ENCODE results near the gene CNTNAP2.

The CNTNAP2 gene

DNA sequence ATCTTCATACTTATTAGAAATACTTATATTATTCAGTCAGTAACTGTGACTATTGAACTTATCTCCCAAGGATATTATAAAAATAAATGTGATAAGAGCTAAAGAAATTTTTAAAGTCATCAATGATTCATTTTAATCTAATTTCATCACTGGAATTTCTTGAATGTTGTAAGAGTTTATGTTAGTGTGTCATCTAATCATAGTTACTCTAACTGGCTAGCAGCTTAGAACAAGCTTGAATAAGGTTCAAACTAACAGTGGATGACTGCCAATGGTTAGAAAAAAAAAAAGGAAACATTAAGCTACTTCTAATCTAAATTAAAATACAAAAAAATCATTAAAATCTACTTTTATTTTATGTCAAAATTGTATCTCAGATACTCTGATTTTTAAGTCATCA, 1066.3 kb downstream of the CNTNAP2 start:
- no peak for DNase-seq

DNA sequence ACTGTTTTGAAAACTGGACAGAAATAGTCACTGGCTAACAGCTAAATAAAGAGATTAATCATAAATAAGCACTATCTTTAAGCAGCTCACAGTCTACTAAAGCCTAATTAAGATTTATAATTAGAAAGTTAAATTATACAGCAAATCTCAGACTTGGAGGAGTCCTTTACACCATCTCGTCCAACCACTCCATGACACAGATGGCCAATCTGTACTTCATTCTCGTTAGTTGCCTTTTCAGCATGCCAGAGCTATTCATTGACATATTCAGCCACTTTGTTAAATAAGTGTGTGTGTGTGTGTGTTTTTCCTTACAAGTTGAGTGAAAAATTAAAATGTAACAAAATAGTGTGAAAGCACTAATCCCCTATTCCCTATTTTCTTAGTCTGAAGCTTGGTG, 1066.7 kb downstream of the CNTNAP2 start:
- DNase-seq: no peak

DNA sequence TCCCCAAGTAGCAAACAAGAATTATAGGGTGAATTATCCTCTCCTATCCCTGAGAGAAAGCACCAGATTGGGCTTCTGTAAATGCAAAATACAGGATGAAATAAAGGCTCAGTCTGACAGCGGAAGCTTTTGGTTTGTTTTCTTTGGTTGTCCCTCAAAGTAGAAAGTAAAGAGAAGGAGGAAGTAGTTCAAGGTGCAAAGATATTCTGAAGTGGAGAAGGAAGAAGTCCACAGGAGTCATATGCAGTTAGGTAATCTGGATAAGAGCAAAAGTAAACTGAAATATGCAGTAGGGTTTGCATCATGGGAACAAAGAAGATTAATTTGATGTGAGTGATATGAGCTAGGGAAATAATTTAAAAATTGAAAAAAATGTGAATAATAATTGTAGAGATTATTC, 1071.9 kb downstream of the CNTNAP2 start:
- no peak for DNase-seq

DNA sequence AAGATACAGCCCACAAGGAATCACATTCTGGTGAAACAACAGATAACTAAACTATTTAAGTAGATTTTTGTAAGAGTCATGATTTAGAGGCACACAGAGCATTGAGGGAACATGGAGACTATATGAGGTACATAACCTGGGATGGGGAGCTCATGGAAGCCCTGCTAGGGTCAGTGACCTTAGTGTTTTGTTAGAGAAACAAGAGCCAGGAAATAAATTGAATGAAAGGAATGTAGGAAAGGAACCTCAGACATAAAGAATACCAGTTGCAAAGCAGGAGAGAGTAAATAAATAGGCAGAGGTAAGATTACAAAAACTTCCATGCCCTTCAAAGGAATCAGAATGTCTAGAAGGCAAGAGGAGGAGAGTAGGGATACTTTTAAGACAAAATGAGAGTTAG, 1076.9 kb downstream of the CNTNAP2 start:
- no peak for DNase-seq

DNA sequence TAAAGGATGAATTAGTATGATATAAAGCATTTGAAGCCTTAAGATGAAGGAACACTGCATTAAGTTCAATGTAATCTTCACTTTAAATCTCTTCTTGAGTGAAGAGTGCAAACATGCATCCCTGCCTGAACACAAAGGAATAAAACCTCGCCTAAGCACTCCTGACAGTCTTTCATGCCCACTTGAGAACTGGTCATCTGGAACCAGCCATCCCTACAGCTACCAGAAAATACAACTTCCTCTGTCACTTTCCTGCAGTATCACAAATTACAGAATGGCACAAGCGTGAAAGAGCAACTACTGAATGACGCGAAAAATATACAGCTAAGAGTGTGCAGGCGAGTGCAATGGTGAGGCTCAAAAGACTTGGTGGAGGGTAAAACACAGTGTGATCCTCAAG, 1079.9 kb downstream of the CNTNAP2 start:
- DNase-seq: no peak

DNA sequence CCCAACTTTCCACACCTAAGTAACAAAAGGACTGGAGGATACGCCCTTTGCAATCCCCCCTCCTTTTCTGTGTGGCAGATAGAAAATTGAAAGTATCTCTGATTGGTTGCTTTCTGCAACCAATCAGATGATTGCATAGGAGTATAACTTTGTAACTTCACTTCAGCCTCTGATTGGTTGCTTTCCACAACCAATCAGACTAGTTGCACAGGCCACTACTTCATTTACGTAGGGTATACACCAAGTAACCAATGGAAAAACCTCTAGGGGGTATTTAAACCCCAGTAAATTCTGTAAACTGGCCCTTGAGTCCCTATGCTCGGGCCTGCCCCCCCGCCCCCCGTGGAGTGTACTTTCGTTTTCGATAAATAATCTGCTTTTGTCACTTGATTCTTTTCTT, 1080.4 kb downstream of the CNTNAP2 start:
- no peak for DNase-seq

DNA sequence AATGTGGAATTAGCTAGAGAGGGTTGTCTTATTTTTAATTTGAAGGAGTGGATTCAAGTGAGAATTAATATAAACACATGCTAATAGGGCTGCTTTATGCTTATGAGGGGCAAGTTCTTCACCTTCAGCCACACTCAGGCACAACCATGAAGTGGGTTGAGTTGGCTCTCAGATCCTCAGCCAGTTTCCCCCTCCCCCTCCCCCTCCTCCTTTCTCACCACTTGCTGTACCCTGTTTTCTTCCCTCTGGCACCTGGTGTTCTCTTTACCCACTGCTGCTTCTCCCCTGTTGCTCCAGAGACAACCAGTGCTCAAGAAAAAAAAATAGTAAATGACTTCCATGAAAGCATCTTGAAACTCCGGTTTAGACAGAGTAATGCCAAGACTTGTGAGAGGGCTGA, 1083.3 kb downstream of the CNTNAP2 start:
- no peak for DNase-seq

DNA sequence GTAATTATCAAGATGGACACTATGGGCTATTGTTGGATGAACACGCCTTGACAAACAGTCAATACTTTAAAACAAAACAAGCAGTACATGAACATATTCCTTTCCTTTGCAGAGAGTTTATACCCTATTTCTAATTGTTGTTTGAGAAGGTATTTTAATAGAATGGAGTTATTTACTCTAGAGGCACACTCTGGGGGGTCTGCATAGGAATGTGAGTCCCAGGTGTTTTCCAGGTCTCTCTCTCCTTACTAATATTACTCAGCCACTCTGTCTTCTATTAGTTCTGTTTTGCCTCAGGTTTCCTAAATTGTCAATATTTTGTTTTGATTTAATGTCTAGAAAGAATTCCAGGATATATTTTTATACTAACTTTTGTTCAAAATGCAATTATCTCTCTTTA, 1091.4 kb downstream of the CNTNAP2 start:
- no peak for DNase-seq

DNA sequence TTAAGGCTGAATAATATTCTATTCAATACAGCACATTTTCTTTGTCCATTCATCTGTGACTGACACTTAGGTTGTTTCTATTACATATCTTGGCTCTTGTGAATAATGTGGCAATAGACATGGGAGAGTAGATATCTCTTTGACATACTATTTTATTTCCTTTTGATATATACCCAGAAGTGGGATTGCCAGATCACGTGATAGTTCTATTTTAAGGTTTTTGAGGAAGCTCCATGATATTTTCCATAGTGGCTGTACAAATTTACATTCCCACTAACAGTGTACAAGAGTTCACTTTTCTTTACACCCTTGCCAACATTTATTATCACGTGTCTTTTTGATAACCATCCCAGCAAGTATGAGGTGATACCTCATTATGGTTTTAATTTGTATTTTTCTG, 1114.7 kb downstream of the CNTNAP2 start:
- no peak for DNase-seq

DNA sequence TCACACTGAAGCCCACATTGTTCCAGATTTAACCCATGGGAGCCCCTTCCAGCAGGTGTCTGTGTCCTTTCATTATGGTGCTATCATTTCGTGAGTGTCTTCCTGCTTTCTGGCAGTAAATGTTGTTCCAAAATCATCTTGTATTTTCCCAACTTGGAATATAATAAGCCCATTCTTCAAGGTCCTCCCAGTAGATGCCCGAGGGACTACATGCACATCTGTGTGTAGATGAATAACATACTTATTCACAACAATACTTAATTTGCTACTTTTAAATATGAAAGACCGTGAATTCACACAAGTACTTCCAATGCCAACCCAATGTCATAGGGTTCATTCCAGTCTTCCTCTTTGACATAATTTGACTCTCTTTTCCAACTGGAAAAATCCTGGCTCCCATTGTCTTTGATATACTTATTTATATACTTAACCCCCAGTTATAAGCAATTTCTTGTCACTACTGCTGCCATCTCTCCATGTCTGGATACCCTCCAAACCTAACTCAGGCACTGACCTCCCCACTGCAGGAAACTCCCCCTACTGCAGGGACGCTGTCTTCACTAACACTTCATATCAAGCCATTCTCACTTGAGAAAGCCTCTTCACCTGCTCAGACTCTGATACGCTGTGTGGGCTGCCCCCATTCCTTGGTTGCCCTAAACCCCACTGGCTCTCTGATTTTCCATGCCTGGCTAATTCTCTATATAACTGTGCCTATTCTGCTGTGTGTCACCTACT, 1119.2 kb downstream of the CNTNAP2 start:
- no peak for DNase-seq

DNA sequence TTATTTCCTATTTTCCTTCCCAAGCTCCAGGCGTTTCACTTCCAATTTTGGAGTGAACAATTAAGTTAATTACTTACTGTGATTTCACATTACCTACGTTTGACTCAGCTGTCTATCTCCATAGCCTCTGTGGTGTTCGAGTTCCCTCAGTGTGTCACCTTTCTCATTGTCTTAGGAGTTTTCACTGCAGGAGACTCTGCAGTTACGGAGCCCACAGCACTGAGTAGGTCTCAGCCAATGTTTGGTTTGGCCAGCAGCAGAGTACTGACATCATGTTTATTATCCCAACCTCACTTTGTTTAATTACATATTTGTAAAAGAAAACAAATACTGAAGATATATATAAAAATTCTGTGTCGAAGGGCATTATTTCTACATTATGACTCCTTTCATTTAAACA, 1123.9 kb downstream of the CNTNAP2 start:
- no peak for DNase-seq

DNA sequence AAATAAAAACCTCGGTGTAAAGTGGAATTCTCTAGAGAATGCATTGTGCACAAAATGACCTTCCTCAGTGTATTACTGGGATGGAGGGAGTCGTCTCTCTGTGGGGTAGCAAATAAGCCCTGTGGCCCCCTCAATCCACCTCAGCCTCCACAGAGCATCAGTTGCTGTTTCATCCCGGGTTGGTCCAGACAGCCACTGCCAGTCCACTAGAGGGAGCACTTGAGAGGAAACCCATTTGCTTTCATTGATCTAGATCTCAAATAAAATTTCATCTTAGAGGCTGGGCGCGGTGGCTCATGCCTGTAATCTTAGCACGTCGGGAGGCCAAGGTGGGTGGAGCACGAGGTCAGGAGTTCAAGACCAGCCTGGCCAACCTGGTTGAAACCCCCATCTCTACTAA, 1128.7 kb downstream of the CNTNAP2 start:
- no peak for DNase-seq

DNA sequence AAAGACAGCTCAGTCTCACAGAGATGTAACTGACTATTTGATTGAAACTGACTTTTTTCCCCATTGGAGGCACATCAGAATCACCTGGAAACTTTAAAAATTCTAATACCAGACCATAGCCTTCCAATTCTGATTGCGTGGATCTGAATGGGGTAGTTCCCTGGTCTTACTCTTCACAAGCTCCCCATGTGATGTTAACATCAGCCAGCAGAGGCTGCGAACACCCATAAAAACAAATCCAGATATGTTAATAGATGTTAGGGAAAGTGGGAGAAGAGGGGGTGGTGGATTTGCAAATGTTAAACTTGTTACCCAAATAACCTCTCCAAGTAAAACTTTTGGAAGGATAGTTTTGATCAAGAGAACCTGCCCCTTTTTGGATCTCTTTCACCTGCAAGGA, 1133.4 kb downstream of the CNTNAP2 start:
- DNase-seq: no peak

DNA sequence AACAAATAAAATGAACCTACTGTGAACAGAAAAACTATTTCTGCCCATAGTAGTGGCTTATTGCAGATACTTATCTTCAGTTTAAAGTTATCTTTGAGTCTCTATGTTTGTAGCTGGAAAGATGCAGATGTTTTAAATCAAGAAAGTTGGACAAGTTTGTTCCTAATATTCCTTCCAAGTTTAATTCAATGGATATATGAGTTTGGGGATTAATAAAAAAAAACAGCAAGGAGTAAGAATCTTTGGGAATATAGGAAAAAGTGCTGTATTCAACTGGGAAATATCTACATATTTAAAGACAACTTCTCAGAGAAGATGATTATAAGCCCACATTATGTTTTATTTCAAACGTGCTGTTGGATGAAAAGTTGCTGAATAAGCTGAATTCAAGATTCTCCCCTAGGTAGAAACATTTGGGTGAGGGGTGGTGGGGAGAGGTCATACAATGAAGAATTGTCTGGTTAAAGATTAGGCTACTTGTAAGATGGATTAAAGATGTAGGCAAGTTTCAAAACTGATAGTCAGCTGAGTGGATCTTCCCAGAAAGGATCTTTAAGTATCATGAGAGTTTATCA, 1135.2 kb downstream of the CNTNAP2 start:
- DNase-seq: no peak

DNA sequence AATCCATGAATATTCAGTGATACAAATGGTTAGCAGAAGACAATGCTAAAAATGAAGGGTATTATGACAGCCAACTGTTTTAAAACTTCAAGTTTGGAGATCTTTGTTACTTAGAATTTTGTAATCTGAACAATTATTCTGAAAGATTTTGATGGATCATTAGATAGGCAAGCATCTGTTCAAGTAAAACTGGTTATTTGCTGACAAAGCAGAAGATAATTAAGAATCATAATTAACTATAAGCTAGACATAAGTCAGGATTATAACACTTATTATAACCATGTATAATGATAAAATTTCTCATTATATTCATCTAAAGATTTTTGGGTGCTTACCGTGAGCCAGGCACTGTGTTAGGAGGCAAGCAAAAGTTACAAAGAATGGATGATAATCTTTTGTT, 1145.1 kb downstream of the CNTNAP2 start:
- DNase-seq: no peak

DNA sequence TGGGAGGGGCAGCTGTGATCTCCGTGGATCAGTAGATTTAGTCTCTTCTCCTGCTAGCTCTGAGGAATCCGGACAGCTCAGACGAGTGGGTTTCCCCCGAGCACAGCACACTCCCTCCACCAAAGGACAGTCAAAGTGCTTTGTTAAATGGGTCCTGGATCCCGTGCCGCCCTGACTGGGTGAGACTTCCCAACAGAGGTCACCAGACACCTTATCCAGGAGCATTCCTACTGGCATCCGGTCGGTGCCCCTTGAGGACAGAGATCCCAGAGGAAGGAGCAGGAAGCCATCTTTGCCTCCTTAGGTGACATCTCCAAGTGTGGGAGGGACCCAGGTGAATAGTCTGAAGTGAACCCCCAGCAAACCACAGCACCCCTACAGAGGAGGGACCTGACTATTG, 1148.9 kb downstream of the CNTNAP2 start:
- DNase-seq: no peak

DNA sequence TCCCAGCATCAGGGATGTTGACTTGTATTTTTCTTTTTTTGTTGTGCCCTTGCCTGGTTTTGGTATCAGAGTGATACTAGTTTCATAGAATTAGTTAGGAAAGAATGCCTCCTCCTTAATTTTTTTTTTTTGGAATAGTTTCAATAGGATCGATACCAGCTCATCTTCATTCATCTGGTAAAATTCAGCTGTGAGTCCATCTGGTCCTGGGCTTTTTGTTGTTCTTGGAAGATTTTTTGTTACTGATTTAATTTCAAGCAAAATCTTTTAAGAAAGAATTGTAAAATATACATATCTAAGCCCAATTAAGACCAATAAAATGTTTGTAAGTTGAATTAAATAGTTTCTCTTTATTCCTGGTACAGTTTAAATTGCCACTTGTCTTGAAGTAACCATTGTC, 1159.5 kb downstream of the CNTNAP2 start:
- DNase-seq: no peak

DNA sequence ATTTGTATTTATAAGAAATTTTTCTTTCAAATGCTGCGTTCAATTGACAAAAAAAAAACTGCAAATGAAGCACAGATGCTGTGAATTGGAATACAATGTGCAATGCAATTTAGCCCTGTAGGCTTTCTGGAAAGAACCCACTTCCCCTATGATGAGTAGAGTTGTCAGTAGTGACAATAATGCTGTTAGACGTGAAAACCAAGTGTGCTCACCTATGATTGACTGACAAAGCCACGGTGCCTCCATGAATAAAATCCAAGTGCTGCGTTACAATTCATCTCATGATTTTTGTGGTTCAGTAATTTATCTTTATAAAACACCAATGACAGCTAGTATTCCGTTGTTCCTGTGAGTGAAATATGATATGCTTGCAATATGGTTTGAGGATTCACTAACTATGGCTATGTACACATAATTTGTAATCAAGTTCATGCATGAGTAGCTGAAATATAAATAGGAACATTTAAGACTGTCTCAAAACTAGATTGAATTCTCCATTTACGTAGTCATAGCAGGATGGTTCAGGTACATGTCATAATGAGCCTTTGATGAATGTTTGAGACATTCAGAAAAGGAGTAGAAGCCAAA, 1160.3 kb downstream of the CNTNAP2 start:
- DNase-seq: no peak

DNA sequence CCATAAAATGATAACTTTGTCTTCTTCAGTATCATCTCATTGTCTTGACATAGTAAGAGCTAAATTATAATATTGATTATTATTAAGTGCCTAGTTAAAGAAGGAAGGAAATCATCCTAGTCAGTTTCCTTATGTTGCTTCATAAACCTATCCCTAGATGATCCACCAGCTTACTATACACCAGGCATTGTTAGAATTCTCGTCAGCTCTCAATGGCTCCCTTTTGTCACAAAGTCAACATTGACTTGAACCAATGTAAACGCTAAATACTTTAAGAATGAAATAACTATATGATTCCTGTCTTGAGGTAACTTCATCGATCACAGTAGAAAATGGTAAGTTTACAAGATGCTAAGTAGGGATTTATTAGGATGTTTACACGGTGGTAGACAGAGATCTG, 1162.9 kb downstream of the CNTNAP2 start:
- DNase-seq: no peak

DNA sequence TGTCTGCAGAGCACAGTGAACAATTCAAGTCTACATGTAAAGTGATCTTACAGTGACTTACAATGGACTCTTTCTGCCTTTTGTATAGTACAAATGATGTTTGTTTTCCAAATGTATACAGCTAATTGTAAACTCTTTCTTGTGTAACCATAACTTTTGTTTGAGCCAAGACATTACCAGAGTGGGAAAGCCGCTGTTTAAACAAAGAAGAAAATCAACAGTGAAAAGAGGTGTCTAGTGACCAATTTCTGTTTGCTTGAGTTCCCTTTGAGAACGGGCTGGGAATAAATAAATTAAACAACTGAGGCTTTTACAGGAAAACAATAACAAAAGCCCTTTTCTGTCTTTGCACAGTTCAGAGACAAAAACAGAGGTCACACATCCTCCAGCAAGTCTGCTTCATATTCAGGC, 1163.4 kb downstream of the CNTNAP2 start:
- DNase-seq: no peak

DNA sequence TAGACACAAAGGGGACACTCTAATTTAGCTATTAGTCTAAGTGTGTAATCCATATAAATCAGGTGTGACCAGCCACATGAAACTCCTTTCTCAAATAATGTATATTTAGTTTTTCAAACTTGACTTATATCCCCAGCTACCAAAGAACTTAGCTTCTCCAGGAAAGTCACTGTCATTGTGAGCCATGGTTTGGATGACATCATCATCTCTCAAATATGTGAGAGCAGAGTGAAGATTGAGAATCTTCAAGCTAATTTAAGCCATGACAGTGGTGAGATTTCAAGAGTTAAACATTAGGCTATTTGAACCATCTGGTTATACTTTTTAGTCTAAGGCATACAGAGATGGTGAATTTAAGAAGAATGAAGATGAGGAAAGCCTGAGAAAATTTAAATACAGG, 1165.6 kb downstream of the CNTNAP2 start:
- no peak for DNase-seq

DNA sequence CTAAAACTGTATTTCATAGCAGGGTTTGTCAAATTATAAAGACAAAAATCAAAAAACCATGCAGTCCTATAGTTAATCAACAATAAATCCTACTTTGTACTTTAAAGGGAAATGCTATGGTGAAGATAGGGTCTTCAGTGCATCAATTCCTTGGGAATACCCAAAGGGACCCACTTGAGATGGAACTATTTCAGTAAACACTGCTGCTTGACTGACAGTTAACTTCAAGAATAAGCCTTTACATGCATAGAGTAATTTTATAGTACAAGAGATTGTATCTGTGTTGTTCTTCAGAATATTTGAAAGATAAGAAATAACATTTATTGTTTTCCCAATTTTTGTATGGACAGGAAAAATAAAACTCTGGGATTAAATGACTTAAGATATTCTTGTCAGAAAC, 1179.6 kb downstream of the CNTNAP2 start:
- DNase-seq: no peak

DNA sequence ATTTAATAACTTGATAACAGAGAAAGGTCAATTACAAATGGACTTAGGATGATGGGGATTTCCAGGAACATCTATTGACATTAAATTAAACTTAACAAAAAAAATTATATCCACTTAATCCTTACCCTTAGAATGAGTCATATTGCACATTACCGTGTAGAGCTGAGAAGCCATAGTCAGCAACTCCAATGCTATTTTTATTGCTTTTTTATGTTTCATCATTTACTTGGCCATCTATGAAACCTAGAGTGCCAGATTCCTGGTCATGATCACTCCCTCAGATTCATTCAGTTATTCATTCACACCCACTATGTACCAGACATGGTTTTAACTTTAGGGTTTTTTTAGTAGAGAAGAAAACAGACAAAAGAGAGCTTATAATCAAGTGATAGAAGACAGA, 1180.4 kb downstream of the CNTNAP2 start:
- DNase-seq: no peak

DNA sequence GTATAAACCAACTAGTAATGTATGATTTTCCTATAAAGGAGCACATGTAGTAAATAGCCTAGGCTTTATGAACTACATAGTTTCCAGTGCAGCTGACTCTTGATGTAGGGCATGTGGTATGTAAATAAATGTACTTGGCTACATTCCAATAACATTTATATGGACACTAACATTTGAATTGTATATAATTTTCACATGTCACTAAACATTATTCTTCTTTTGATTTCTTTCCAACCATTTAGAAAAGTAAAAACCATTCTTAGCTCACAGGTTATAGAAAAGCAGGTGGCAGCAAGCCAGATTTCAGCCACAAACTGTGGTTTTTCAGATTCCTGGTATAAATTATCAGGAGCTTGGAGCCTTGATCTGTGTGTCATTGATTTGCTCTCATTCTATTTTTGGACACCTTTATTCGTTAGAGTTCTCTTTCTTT, 1182.0 kb downstream of the CNTNAP2 start:
- DNase-seq: no peak

DNA sequence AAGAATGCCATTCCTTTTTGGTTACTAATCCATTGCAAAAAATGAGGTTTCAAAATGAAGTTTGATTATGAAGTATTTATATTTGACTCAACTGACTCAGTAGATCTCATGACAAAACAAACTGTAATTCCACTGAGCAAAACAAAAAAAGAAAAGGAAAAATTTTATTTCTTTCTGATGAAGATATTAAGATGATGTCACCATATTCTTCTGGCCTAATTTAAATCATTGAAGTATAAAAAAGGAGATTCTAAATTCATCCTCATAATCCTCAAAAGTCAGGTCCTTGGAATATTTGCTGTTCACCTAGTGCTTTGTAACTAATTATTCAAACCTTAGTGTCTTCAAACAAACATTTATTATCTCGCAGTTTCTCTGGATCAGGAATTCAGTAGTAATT, 1183.7 kb downstream of the CNTNAP2 start:
- no peak for DNase-seq
